ENCODE results near the gene TM4SF18. TPM values are rescaled to one million over a fixed set of nuclear protein-coding genes. Genes with fewer than 3 reads are reported as not detected.
A peak's percentile ranks its signal among the peaks of the same experiment; 100 is the strongest.

TM4SF18 gene
- total RNA-seq, 1 donor from 2014 or later = 6.5 TPM

- DNase-seq = no peak
- no peaks in the 10 kb centered on the region for H3K9me3 ChIP-seq
- TF ChIP-seq CTCF (IDR thresholded peaks at IDR 0.05) = no peak
- peaks cover 27% of the 10 kb centered on the region for H3K36me3 ChIP-seq
- H3K27ac ChIP-seq = peak overlapping the region; percentile 89
- no peaks in the 10 kb centered on the region for H3K27me3 ChIP-seq (ENCODE audit: low read depth)
- ATAC-seq = no peak
- peaks cover 68% of the 10 kb centered on the region for H3K4me1 ChIP-seq
- intact Hi-C loops (cut with DNase I) = no loop called here
- H3K4me3 ChIP-seq = peak overlapping the region; percentile 58
Measured at GRCh38 chr3:149374793-149375500, 41.5 kb upstream of the TM4SF18 start.

GRCh38 chr3:149374391-149374790 lies 41.0 kb upstream of the TM4SF18 start:
- DNase-seq = no peak
- Histone ChIP-seq H3K4me3 (peak overlapping the region; percentile 58), H3K9me3 (no peaks in the 10 kb centered on the region), H3K27me3 (ENCODE audit: low read depth) (no peaks in the 10 kb centered on the region), H3K36me3 (peaks cover 27% of the 10 kb centered on the region), H3K4me1 (peaks cover 72% of the 10 kb centered on the region), H3K27ac (peak overlapping the region; percentile 89)
- intact Hi-C loops (cut with DNase I) = no loop called here
- no peak for ATAC-seq
- no peak for TF ChIP-seq CTCF (IDR thresholded peaks at IDR 0.05)

- peak overlapping the region; percentile 26 for H3K27ac ChIP-seq
- H3K4me1 ChIP-seq = peaks cover 69% of the 10 kb centered on the region
Measured at GRCh38 chr3:149373235-149374125, 40.0 kb upstream of the TM4SF18 start.

GRCh38 chr3:149371723-149372114 lies 38.3 kb upstream of the TM4SF18 start:
- no peaks in the 10 kb centered on the region for H3K27me3 ChIP-seq (ENCODE audit: low read depth)
- H3K4me3 ChIP-seq = no peak overlapping the region
- H3K27ac ChIP-seq = peak overlapping the region; percentile 26
- no peak for ATAC-seq
- peaks cover 59% of the 10 kb centered on the region for H3K4me1 ChIP-seq
- intact Hi-C loops (cut with DNase I) = no loop called here
- no peak for DNase-seq
- peaks cover 27% of the 10 kb centered on the region for H3K36me3 ChIP-seq
- no peak for TF ChIP-seq CTCF (IDR thresholded peaks at IDR 0.05)
- no peaks in the 10 kb centered on the region for H3K9me3 ChIP-seq

More at GRCh38 chr3:149373235-149374125, 40.0 kb upstream of the TM4SF18 start:
- ATAC-seq = peak in 1 of 2 donors; percentile 5
- H3K36me3 ChIP-seq = peaks cover 27% of the 10 kb centered on the region
- no peak for DNase-seq
- no peak for TF ChIP-seq CTCF (IDR thresholded peaks at IDR 0.05)
- H3K9me3 ChIP-seq = no peaks in the 10 kb centered on the region
- H3K4me3 ChIP-seq = peak overlapping the region; percentile 58
- H3K27me3 ChIP-seq (ENCODE audit: low read depth) = no peaks in the 10 kb centered on the region
- intact Hi-C loops (cut with DNase I) = no loop called here

GRCh38 chr3:149371001-149371722 lies 37.7 kb upstream of the TM4SF18 start:
- peak overlapping the region; percentile 9 for H3K4me3 ChIP-seq
- intact Hi-C loops (cut with DNase I) = no loop called here
- no peak for TF ChIP-seq CTCF (IDR thresholded peaks at IDR 0.05)
- H3K27me3 ChIP-seq (ENCODE audit: low read depth) = no peaks in the 10 kb centered on the region
- H3K9me3 ChIP-seq = no peaks in the 10 kb centered on the region
- peak overlapping the region; percentile 26 for H3K27ac ChIP-seq
- peaks cover 59% of the 10 kb centered on the region for H3K4me1 ChIP-seq
- ATAC-seq = no peak
- no peak for DNase-seq
- peaks cover 27% of the 10 kb centered on the region for H3K36me3 ChIP-seq
